Astrocyte of the cerebellum (primary cell): ENCODE results near the gene TMEM239.

Experiments used
- DNase-seq: peaks from one replicate; pipeline ENCODE4 v3.0.0-alpha.2; 2011; ENCODE audit warnings: low read depth
- H3K4me3 ChIP-seq: 2 replicates; pipeline ENCODE4 v1.5.1; 2011; ENCODE audit warnings: mild to moderate bottlenecking, low read depth, low read length, moderate library complexity
- CTCF ChIP-seq: IDR thresholded peaks from 2 replicates; pipeline ENCODE4 v1.5.1; 2012; ENCODE audit warnings: low read length, low read depth, moderate library complexity, mild to moderate bottlenecking; ENCODE audit errors: missing control alignments
- in situ Hi-C: cut with HindIII; loops from 2 replicates; pipeline ENCODE4 v1.10.0; 2017; ENCODE audit warnings: low sequenced_read_pairs

TMEM239 gene

GRCh38 chr20:2814587-2815051 is 1.5 kb upstream of the TMEM239 start, which contains the start of gene C20orf141:
C20orf141 (plus strand) TSS chr20:2814987; CDS start chr20:2815185, 198 bp downstream.
- H3K4me3 ChIP-seq = no peak within 1 kb of the TSS
- in situ Hi-C loops = no loop called here
- TF ChIP-seq CTCF = no peak
- DNase-seq = peak; percentile 92

- H3K4me3 ChIP-seq = no peak overlapping the region
- in situ Hi-C loops = no loop called here
- no peak for DNase-seq
- TF ChIP-seq CTCF = no peak
These were observed 793 bp upstream of the TMEM239 start for GRCh38 chr20:2815242-2815900.

GRCh38 chr20:2816583-2817340 is 598 bp downstream of the TMEM239 start:
- TF ChIP-seq CTCF = no peak
- no peak overlapping the region for H3K4me3 ChIP-seq
- in situ Hi-C loops = no loop called here

GRCh38 chr20:2817341-2817726 is 1.2 kb downstream of the TMEM239 start:
- TF ChIP-seq CTCF = no peak
- H3K4me3 ChIP-seq = no peak overlapping the region
- no peak for DNase-seq
- in situ Hi-C loops = no loop called here

More at GRCh38 chr20:2816583-2817340, 598 bp downstream of the TMEM239 start:
- DNase-seq = no peak

GRCh38 chr20:2817891-2818595 is 1.9 kb downstream of the TMEM239 start:
- in situ Hi-C loops = no loop called here
- no peak for TF ChIP-seq CTCF
- no peak overlapping the region for H3K4me3 ChIP-seq
- DNase-seq = no peak

- H3K4me3 ChIP-seq = no peak overlapping the region
- no peak for DNase-seq
- in situ Hi-C loops = no loop called here
- no peak for TF ChIP-seq CTCF
These were observed 4.1 kb downstream of the TMEM239 start for GRCh38 chr20:2820084-2820895.
